OCI-M1 (cell line): ENCODE measurements around the gene KRTAP2-4.
A peak's percentile ranks its signal among the peaks of the same experiment; 100 is the strongest.
"Not testable (repeated sequence)": the region's sequence is repeated elsewhere in the genome, so short reads cannot be mapped to it uniquely, and the experiment has no call there.

Experiments used
- DNase-seq: peaks from one replicate; lab custom pipeline; 2025; lab: John Stamatoyannopoulos, UW

KRTAP2-4 gene

GRCh38 chr17:41071606-41072360 lies 6.1 kb upstream of the KRTAP2-4 start:
- DNase-seq, result no peak

GRCh38 chr17:41069031-41069430 lies 3.4 kb upstream of the KRTAP2-4 start:
- DNase-seq, result no peak

- DNase-seq, result no peak
Measured at GRCh38 chr17:41067281-41067680, 1.6 kb upstream of the KRTAP2-4 start.

GRCh38 chr17:41065016-41065689 lies 526 bp downstream of the KRTAP2-4 start:
- peak; percentile 9 for DNase-seq

- peak; percentile 46 for DNase-seq
Measured at GRCh38 chr17:41064301-41064700, 1.4 kb downstream of the KRTAP2-4 start.

- no peak for DNase-seq
Measured at GRCh38 chr17:41063449-41063848, 2.2 kb downstream of the KRTAP2-4 start.

- DNase-seq, result no peak
Measured at GRCh38 chr17:41061964-41062363, 3.7 kb downstream of the KRTAP2-4 start.

GRCh38 chr17:41060052-41060604 lies 5.6 kb downstream of the KRTAP2-4 start, which contains the start of gene KRTAP2-3:
KRTAP2-3 (minus strand) TSS chr17:41060114; CDS start chr17:41060050, 64 bp downstream.
- no peak for DNase-seq

- not testable (repeated sequence) for DNase-seq
Measured at GRCh38 chr17:41059276-41060051, 6.2 kb downstream of the KRTAP2-4 start.

GRCh38 chr17:41058741-41059140 lies 6.9 kb downstream of the KRTAP2-4 start:
- no peak for DNase-seq

GRCh38 chr17:41057547-41057946 lies 8.1 kb downstream of the KRTAP2-4 start:
- DNase-seq, result no peak

- not testable (repeated sequence) for DNase-seq
Measured at GRCh38 chr17:41055130-41055529, 10.5 kb downstream of the KRTAP2-4 start, which contains the start of gene KRTAP2-2. KRTAP2-2 (minus strand) TSS chr17:41055230; CDS start chr17:41055211, 19 bp downstream.

- DNase-seq, result not testable (repeated sequence)
Measured at GRCh38 chr17:41054556-41054955, 11.1 kb downstream of the KRTAP2-4 start.

GRCh38 chr17:41054025-41054424 lies 11.7 kb downstream of the KRTAP2-4 start:
- no peak for DNase-seq

GRCh38 chr17:41052566-41052965 lies 13.1 kb downstream of the KRTAP2-4 start:
- DNase-seq, result no peak

GRCh38 chr17:41049110-41049509 lies 16.6 kb downstream of the KRTAP2-4 start:
- no peak for DNase-seq

- DNase-seq, result no peak
Measured at GRCh38 chr17:41048441-41048840, 17.2 kb downstream of the KRTAP2-4 start.

GRCh38 chr17:41046735-41047465 lies 18.8 kb downstream of the KRTAP2-4 start, which contains the start of gene KRTAP2-1:
KRTAP2-1 (minus strand) TSS chr17:41047316; CDS start chr17:41047267, 49 bp downstream.
- DNase-seq, result not testable (repeated sequence)

- no peak for DNase-seq
Measured at GRCh38 chr17:41042953-41043352, 22.7 kb downstream of the KRTAP2-4 start.

- not testable (repeated sequence) for DNase-seq
Measured at GRCh38 chr17:41040783-41041571, 24.7 kb downstream of the KRTAP2-4 start, which contains the start of gene KRTAP1-1. KRTAP1-1 (minus strand) TSS chr17:41041450; CDS start chr17:41041397, 53 bp downstream.
